Mesodermal cell (in vitro differentiated cells): ENCODE data around the gene TUBA3C. TPM values are rescaled to one million over a fixed set of nuclear protein-coding genes. Genes with fewer than 3 reads are reported as not detected.
"Not testable (repeated sequence)": the region's sequence is repeated elsewhere in the genome, so short reads cannot be mapped to it uniquely, and the experiment has no call there.

ENCODE experiments used
- H3K27ac ChIP-seq: 2 replicates; pipeline ENCODE4 v1.7.0; 2013; ENCODE audit warnings: mild to moderate bottlenecking, low read depth, low read length, moderate library complexity; ENCODE audit not compliant: severe bottlenecking
- H3K36me3 ChIP-seq: 2 replicates; pipeline ENCODE4 v1.7.1; 2013; ENCODE audit warnings: mild to moderate bottlenecking, low read length, moderate library complexity; ENCODE audit not compliant: control insufficient read depth, insufficient read depth
- H3K4me1 ChIP-seq: one replicate; pipeline ENCODE4 v1.7.1; 2013; ENCODE audit warnings: mild to moderate bottlenecking, low read length; ENCODE audit not compliant: insufficient read depth, control insufficient read depth, poor library complexity, severe bottlenecking
- H3K4me3 ChIP-seq: 2 replicates; pipeline ENCODE4 v1.7.0; 2013; ENCODE audit warnings: low read length, control low read depth, mild to moderate bottlenecking; ENCODE audit not compliant: insufficient read depth, poor library complexity, severe bottlenecking; ENCODE audit errors: extremely low read depth
- H3K9me3 ChIP-seq: 2 replicates; pipeline ENCODE4 v1.7.1; 2013; ENCODE audit warnings: mild to moderate bottlenecking, low read length, moderate library complexity; ENCODE audit not compliant: control insufficient read depth
- WGBS, 2 experiments: methylation state at CpG; one replicate each; pipeline ENCODE4 v1.1.5; 2013; ENCODE audit warnings: missing lambda C conversion rate in 2 of 2; ENCODE audit not compliant: insufficient coverage in 2 of 2; 5-methylcytosine and 5-hydroxymethylcytosine counted together
- polyA plus RNA-seq, 2 experiments: library from polyadenylated mRNA; stranded (reverse); fragments of 50-300 nt; gene quantifications; one replicate each; pipeline ENCODE4 v1.2.3, GENCODE V29; 2013

The TUBA3C gene
- not detected for polyA plus RNA-seq (2013, experiment 1 of 2)
- polyA plus RNA-seq (2013, experiment 2 of 2) = not detected

- Histone ChIP-seq H3K36me3 (no peaks in the 10 kb centered on the region), H3K4me3 (no peak within 1 kb of the TSS), H3K27ac (no peak within 1 kb of the TSS), H3K9me3 (peaks cover 78% of the 10 kb centered on the region), H3K4me1 (no peaks in the 10 kb centered on the region)
- 84 to 89% methylated on average over 31 to 34 of the region's 40 CpGs for WGBS, 2 experiments
Observed at GRCh38 chr13:19181621-19182485, at the start of gene TUBA3C. Gene TUBA3C (minus strand): TSS chr13:19181824. CDS start chr13:19181747, 77 bp downstream.

- 75% methylated on average over 2 of the region's 3 CpGs; no CpG with 5 or more reads in 1 of the 2 experiments for WGBS, 2 experiments
- H3K36me3 ChIP-seq, H3K9me3 ChIP-seq, H3K4me1 ChIP-seq, H3K27ac ChIP-seq, H3K4me3 ChIP-seq: not testable (repeated sequence)
Observed at GRCh38 chr13:19207413-19207812, 25.8 kb upstream of the TUBA3C start.

- not testable (repeated sequence) for H3K4me1 ChIP-seq, H3K27ac ChIP-seq, H3K4me3 ChIP-seq, H3K36me3 ChIP-seq
- peaks cover 15% of the 10 kb centered on the region for H3K9me3 ChIP-seq
- WGBS, 2 experiments = 74 to 82% methylated on average over 3 of the region's 3 CpGs
Observed at GRCh38 chr13:19192622-19193021, 11.0 kb upstream of the TUBA3C start.

- WGBS, 2 experiments = no CpG with 5 or more reads among the region's 3 CpGs
- H3K36me3 ChIP-seq, H3K4me3 ChIP-seq, H3K27ac ChIP-seq, H3K4me1 ChIP-seq: not testable (repeated sequence)
- peaks cover 31% of the 10 kb centered on the region for H3K9me3 ChIP-seq
Observed at GRCh38 chr13:19189911-19190310, 8.3 kb upstream of the TUBA3C start.

- H3K4me3 ChIP-seq, H3K4me1 ChIP-seq, H3K27ac ChIP-seq, H3K36me3 ChIP-seq: not testable (repeated sequence)
- peaks cover 35% of the 10 kb centered on the region for H3K9me3 ChIP-seq
- 83% methylated on average over 2 of the region's 5 CpGs; no CpG with 5 or more reads in 1 of the 2 experiments for WGBS, 2 experiments
Observed at GRCh38 chr13:19189368-19189767, 7.7 kb upstream of the TUBA3C start.

- no peak overlapping the region for H3K27ac ChIP-seq
- 48 to 61% methylated on average over 4 to 5 of the region's 5 CpGs for WGBS, 2 experiments
- no peaks in the 10 kb centered on the region for H3K4me1 ChIP-seq
- H3K4me3 ChIP-seq = no peak overlapping the region
- peaks cover 54% of the 10 kb centered on the region for H3K9me3 ChIP-seq
- no peaks in the 10 kb centered on the region for H3K36me3 ChIP-seq
Observed at GRCh38 chr13:19185865-19186645, 4.4 kb upstream of the TUBA3C start.

- Histone ChIP-seq H3K9me3 (peaks cover 60% of the 10 kb centered on the region), H3K27ac (no peak overlapping the region), H3K4me3 (no peak overlapping the region), H3K4me1 (no peaks in the 10 kb centered on the region), H3K36me3 (no peaks in the 10 kb centered on the region)
- WGBS, 2 experiments = 82 to 89% methylated on average over 4 to 6 of the region's 8 CpGs
Observed at GRCh38 chr13:19185086-19185864, 3.7 kb upstream of the TUBA3C start.

- Histone ChIP-seq H3K4me1 (no peaks in the 10 kb centered on the region), H3K9me3 (peaks cover 71% of the 10 kb centered on the region), H3K4me3 (no peak overlapping the region), H3K27ac (no peak overlapping the region), H3K36me3 (no peaks in the 10 kb centered on the region)
- 83 to 94% methylated on average over 3 to 4 of the region's 5 CpGs for WGBS, 2 experiments
Observed at GRCh38 chr13:19184176-19184575, 2.6 kb upstream of the TUBA3C start.

- Histone ChIP-seq H3K27ac (no peak overlapping the region), H3K36me3 (no peaks in the 10 kb centered on the region), H3K4me3 (no peak overlapping the region), H3K4me1 (no peaks in the 10 kb centered on the region), H3K9me3 (peaks cover 76% of the 10 kb centered on the region)
- 38 to 45% methylated on average over 2 of the region's 3 CpGs for WGBS, 2 experiments
Observed at GRCh38 chr13:19183676-19184075, 2.1 kb upstream of the TUBA3C start.

- peaks cover 83% of the 10 kb centered on the region for H3K9me3 ChIP-seq
- WGBS, 2 experiments = 82 to 83% methylated on average over 5 to 13 of the region's 16 CpGs
- H3K36me3 ChIP-seq = no peaks in the 10 kb centered on the region
- H3K4me3 ChIP-seq = no peak overlapping the region
- no peak overlapping the region for H3K27ac ChIP-seq
- H3K4me1 ChIP-seq = no peaks in the 10 kb centered on the region
Observed at GRCh38 chr13:19182536-19182935, 912 bp upstream of the TUBA3C start.
